Vein endothelial cell (primary cell): ENCODE data around the gene ADAM19. TPM values are rescaled to one million over a fixed set of nuclear protein-coding genes. Genes with fewer than 3 reads are reported as not detected.

ENCODE experiments used
- small RNA-seq: library from RNA; depleted of rRNA; stranded (forward); fragments of <200 nt; gene quantifications from one replicate; pipeline ENCODE3, GENCODE V24; 2012
- total RNA-seq: library from RNA; depleted of rRNA; stranded (reverse); fragments of >200 nt; gene quantifications from 2 replicates; pipeline ENCODE4 v1.2.3, GENCODE V29; 2012

ADAM19 gene, protein sequence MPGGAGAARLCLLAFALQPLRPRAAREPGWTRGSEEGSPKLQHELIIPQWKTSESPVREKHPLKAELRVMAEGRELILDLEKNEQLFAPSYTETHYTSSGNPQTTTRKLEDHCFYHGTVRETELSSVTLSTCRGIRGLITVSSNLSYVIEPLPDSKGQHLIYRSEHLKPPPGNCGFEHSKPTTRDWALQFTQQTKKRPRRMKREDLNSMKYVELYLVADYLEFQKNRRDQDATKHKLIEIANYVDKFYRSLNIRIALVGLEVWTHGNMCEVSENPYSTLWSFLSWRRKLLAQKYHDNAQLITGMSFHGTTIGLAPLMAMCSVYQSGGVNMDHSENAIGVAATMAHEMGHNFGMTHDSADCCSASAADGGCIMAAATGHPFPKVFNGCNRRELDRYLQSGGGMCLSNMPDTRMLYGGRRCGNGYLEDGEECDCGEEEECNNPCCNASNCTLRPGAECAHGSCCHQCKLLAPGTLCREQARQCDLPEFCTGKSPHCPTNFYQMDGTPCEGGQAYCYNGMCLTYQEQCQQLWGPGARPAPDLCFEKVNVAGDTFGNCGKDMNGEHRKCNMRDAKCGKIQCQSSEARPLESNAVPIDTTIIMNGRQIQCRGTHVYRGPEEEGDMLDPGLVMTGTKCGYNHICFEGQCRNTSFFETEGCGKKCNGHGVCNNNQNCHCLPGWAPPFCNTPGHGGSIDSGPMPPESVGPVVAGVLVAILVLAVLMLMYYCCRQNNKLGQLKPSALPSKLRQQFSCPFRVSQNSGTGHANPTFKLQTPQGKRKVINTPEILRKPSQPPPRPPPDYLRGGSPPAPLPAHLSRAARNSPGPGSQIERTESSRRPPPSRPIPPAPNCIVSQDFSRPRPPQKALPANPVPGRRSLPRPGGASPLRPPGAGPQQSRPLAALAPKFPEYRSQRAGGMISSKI
- total RNA-seq, result 35.9 and 60.1 TPM in 2 replicates

DNA sequence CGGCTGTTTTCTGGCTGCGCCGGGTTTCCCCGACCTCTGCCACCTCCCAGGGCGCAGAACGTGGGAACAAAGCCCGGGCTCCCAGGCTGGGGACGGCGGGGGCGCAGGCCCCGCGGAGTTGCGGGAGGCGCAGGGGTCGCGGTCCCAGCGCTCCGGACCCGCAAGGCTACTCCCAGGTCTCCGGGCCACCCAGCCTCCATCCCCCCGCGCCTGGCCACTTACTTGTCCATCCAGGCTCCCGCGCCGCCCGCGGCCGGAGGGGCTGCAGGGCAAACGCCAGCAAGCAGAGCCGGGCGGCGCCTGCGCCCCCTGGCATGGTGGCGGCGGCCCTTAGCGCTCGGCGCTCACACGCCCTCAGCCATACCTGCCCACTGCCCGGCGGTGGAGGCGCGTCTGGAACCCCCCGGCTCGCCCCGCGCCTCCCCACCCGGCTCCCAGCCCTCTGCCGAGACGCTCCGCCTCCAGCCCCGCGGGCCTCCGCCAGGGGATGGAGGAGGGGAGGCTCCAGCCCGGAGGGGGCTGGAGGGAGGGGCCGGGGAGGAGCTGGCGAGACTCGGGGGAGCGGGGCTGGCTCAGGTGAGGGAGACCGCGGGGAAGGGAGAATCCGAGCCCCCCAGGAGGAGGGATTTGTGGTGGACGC is at the start of gene ADAM19:
TSS of gene ADAM19 (minus strand) at position 395 of the 640 bp plus-strand sequence. CDS start at position 316, 79 bp downstream.

DNA sequence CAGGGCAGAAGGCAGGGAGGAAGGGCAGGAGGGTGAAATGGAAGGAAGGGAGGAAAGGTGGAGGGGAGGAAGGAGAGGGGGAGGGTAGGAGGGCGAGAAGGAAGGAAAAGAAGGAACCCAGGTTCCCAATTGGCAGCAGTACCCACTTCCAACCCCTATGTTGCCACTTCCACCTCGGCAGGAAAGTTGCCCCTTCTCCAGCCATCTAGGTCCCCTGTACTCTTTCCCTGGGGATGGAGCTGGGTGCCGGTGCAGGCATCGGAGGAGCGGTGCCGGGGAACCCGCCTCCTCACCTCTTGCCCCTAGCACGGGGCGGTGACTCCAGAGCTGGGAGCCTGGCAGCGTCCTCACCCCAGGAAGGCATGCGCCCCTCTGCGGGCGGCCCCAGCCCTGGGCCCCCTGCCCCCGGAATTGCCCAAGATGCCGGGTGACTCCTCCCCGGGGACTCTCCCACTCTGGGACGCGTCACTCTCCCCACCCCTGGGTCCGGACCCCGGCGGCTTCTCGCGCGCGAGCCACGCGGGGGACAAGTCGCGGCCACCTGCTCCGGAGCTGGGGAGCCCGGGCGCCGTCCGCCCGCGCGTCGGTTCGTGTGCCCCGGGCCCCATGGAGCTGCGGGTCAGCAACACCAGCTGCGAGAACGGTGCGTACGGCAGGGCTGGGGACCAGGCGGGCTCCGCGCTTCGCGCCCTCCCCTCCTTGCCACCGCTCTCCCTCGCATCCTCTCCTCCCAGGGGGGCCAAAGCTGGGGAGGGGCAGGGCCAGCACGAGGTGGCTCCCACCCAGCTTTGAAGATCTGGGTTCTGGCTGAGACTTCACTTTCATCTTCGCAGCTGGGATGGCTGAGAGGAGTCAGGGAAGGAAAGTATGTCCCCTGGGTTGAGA is 115.6 kb downstream of the ADAM19 start, which contains the start of gene NIPAL4:
TSS of gene NIPAL4 (plus strand) at position 499 of the 885 bp plus-strand sequence. CDS start at position 607, 108 bp downstream.

Small RNA genes within 50 kb of the gene (small RNA-seq; reads per million reads assigned to genes)
- gene RNU6-390P, result not detected

Other genes with a start within 250 kb of the ADAM19 start
- gene NIPAL4, start 115.6 kb downstream of the ADAM19 start, total RNA-seq, result not detected in 2 replicates
- gene SOX30, start 76.7 kb upstream of the ADAM19 start, total RNA-seq, result not detected in 2 replicates
- not detected in 2 replicates for gene C5orf52, start 95.8 kb upstream of the ADAM19 start, total RNA-seq
- gene THG1L, start 155.6 kb upstream of the ADAM19 start, total RNA-seq, result 8.8 and 9.1 TPM in 2 replicates
- 8.2 and 8.5 TPM in 2 replicates for gene LSM11, start 167.9 kb upstream of the ADAM19 start, total RNA-seq